ENCODE measurements around the gene JPH4.
"Not testable (repeated sequence)": the region's sequence is repeated elsewhere in the genome, so short reads cannot be mapped to it uniquely, and the experiment has no call there.

Gene JPH4

DNA sequence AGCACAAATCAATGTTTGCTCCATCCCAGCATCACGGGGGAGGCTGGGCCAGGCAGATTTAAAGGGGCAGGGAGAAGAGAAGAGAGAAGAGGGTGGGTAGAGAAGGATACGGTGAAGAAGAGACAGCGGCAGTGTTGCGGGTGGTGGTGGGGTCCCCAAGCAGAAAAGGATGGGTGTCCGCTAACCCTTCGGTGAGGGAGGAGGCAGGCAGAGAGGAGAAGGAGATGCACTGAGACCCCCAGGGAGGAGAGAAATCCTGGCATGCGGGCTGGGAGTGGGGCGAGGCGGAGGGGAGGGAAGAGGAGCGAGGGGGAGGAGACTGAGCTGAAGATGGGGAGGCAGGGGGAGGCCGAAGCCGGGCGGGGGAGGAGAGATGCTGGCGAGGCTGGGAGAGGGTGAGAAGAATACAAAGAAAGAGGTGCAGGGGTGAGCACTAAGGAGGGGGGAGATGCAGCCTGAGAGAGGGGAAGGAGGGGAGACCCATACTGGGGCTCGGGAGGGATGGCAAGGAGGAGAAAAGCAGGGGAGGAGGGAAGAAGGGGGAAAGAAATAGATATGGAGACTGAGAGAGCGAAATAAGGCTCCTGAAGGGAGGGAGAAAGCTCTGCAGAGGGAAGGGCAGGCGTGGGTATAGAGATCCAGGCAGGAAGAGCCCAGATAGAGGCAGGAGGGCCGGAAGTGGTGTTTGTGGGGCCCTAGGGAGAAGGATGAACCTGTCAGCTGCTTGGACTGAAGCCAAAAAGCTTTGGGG, at the start of gene JPH4:
TSS of gene JPH4 (minus strand) at position 231 of the 751 bp plus-strand sequence. CDS start 1,337 bp downstream, outside the sequence.
- DNase-seq (ENCODE audit: low spot score): peak; percentile 27

GRCh38 chr14:23627961-23628360, 49.4 kb upstream of the JPH4 start:
- no peak for DNase-seq (ENCODE audit: low spot score)

DNA sequence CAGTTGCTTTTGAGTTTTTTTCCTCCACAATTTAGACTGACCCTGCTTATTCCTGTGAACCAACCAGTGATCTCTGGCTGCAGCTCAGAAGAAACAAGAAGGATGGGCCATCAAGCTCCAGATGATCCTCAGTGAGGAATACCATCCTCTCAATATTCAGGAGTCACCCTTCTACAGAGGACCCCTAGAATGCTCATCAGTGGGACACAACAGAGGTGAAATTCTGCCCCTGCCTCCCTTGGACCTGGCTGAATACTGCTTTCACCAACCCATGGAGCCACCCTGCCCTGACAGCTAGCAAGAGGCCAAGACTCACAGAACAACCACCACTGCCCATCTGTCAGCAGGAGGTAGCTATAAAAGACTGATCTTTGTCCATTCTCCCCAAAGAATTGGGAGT, 48.4 kb upstream of the JPH4 start:
- DNase-seq (ENCODE audit: low spot score): no peak

- no peak for DNase-seq (ENCODE audit: low spot score)
Observed at GRCh38 chr14:23624830-23625404, 46.3 kb upstream of the JPH4 start.

- no peak for DNase-seq (ENCODE audit: low spot score)
Observed at GRCh38 chr14:23623962-23624361, 45.4 kb upstream of the JPH4 start.

DNA sequence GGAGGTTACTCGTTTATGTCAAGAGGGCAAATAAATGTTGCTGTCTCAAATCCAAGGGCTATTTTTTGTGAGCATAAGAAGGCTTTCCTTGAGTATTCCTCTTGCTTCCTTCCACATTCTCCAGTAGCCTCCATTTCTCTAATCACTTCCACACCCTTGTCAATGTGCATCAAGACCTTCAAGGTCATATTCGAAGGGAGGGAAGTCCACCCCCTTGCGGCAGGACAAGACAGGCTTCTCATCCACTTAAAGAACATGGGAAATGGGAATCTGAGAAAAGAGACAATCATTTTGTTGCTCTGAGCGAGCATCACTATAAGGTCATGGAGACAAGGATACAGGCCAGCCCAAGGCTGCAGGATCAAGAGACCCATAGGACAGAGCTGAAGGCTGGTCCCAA, 44.4 kb upstream of the JPH4 start:
- DNase-seq (ENCODE audit: low spot score): no peak

DNA sequence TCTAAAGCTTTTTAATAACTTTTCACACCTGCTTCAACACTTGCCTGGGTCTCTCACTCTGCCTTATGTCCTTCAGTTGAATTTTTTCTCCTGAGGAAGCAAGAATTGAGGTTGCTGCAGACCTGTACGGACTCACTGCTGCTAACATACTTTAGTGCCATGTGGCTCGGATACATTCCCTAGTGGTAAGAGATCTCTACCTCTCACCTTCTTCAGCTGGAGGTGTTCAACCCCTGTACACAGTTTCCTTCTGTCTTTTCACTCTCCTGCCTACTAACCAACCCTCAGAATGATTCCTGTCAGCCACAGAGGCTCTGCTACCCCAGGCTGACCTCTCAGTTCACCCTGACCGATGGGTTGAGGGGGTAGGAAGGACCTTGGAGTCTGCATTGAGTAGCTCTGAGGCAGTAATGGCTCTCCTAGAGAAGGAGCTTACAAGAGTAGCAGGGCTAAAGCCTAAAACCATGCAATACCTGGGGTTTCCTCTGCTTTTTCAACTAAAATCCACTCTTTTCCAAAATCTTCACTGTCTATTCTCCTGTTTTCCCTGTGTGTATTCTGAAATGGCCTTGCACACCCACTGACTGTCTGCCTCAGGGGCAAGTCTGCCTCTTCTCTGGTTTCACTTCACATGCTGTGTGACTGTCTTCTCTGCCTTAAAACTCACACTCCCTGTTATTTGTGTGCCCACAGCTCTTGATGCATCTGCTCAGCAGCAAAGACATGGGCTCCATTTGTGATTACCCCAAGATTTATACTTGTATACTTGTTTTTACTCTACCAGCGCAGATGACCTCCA, 43.5 kb upstream of the JPH4 start:
- DNase-seq (ENCODE audit: low spot score): no peak

DNA sequence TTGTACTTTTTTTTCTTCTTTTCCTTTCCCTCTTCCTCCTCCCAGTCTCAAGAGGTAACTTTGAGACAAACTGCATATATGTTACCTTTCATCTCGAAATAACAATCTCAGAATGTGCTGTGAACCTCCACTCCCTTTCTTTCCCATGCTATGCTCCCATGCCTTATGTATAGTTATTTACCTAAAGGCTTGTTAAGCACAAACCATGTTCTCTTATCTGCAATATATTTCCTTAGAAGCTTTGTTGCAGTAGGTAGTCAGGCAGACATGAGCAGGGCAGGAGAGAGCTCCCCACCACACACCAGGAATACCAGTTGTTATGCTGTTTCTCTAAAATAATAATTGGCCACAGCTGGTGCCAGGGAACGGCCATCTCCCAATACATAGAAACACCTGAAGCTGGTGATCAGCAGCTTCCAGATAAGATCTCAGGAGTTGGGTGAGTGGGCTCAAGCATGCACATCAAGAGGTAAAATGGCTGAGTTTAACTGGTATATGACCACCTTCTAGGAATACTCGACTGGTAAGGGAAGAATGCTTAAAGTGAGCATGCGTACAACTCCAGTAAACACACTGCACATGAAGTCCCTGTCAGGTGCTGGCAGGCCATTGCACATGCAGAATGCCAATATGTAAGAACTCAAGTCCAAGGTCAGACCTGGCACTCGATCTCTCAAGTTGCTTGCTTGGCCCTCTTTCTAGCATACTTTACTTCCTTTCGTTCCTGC, 42.8 kb upstream of the JPH4 start:
- no peak for DNase-seq (ENCODE audit: low spot score)

DNA sequence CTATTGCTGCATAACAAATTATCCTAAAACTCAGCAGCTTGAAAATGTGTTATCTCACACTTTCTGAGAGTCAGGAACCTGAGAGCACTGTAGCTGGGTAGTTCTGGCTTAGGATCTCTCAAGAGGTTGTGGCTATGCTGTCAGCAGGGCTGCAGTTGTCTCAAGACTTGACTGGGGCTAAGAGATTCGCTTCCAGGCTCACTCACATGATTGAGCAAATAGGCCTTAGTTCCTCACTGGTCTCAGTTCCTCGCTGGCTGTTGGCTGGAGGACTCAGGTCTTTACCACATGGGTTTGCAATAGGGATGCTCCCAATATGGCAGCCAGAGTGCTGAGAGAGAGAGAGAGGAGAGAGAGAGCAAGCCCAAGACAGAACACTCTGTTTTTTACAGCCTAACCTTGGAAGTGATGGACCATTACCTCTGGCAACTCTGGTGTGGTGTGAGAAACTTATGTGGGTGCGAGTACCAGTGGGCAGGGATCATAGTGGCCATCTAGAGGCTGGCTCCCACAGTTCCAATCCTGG, 41.6 kb upstream of the JPH4 start:
- no peak for DNase-seq (ENCODE audit: low spot score)

GRCh38 chr14:23618415-23618988, 39.9 kb upstream of the JPH4 start:
- no peak for DNase-seq (ENCODE audit: low spot score)

GRCh38 chr14:23617539-23617938, 38.9 kb upstream of the JPH4 start:
- DNase-seq (ENCODE audit: low spot score): no peak

- DNase-seq (ENCODE audit: low spot score): no peak
Observed at GRCh38 chr14:23615856-23616255, 37.3 kb upstream of the JPH4 start.

- no peak for DNase-seq (ENCODE audit: low spot score)
Observed at GRCh38 chr14:23614395-23614828, 35.8 kb upstream of the JPH4 start.

- no peak for DNase-seq (ENCODE audit: low spot score)
Observed at GRCh38 chr14:23613242-23614070, 34.9 kb upstream of the JPH4 start.

- DNase-seq (ENCODE audit: low spot score): no peak
Observed at GRCh38 chr14:23612802-23613201, 34.2 kb upstream of the JPH4 start.

- DNase-seq (ENCODE audit: low spot score): no peak
Observed at GRCh38 chr14:23612354-23612732, 33.8 kb upstream of the JPH4 start.

DNA sequence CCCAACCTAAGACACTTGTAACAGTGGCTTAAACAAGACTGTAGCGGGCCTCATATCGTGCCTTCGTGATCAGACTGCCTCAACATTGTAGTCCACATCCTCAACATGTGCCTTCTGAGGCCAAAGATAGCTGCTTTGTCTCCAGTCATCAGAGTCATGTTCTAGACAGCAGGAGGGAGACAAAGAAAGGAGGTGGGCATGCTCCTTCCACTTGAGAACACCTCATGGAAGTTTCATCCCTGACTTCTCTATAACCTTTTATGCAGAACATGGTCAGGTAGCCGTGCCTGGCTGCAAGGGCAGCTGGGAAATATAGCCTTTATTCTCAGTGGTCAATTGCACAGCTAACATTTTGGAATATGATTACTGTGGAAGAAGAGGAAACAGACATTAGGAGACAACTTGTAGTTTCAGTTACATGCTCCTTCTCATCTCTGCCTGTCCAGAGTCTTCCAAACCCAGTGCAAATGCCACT, 32.3 kb upstream of the JPH4 start:
- DNase-seq (ENCODE audit: low spot score): no peak

- no peak for DNase-seq (ENCODE audit: low spot score)
Observed at GRCh38 chr14:23610090-23610814, 31.7 kb upstream of the JPH4 start.

DNA sequence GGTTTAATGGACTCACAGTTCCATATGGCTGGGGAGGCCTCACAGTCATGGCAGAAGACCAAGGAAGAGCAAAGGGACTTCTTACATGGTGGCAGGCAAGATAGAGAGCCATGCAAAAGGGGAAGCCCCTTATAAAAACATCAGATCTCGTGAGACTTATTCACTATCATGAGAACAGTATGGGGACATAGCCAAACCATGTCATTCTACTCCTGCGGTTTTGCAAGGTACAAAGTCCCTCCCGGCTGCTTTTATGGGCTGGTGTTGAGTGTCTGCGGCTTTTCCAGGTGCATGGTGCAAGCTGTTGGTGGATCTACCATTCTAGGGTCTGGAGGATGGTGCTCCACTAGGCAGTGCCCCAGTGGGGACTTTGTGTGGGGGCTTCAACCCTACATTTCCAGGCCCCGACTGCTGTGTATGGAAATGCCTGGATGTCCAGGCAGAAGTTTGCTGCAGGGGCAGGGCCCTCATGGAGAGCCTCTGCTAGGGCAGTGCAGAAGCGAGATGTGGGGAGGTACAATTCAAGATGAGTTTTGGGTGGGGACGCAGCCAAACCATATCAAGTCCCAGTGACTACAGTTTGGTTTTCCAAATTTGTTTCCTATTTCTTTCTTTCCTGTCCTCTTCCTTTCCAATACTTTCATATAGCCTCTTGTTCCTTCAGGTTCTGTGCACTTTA, 31.0 kb upstream of the JPH4 start:
- DNase-seq (ENCODE audit: low spot score): not testable (repeated sequence)
